Stimulated activated CD4-positive, alpha-beta T cell treated with anti-CD3 and anti-CD28 coated beads, Interleukin-2, amount 100 ng/mL, for 24 hours (primary cell): ENCODE results near the gene SLC30A3.
A peak's percentile ranks its signal among the peaks of the same experiment; 100 is the strongest.
"Not testable (repeated sequence)": the region's sequence is repeated elsewhere in the genome, so short reads cannot be mapped to it uniquely, and the experiment has no call there.

Experiments
- DNase-seq, 2 donors: peaks; one replicate each; pipeline ENCODE4 v3.0.0-alpha.2; 2020

Gene SLC30A3, protein sequence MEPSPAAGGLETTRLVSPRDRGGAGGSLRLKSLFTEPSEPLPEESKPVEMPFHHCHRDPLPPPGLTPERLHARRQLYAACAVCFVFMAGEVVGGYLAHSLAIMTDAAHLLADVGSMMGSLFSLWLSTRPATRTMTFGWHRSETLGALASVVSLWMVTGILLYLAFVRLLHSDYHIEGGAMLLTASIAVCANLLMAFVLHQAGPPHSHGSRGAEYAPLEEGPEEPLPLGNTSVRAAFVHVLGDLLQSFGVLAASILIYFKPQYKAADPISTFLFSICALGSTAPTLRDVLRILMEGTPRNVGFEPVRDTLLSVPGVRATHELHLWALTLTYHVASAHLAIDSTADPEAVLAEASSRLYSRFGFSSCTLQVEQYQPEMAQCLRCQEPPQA

DNA sequence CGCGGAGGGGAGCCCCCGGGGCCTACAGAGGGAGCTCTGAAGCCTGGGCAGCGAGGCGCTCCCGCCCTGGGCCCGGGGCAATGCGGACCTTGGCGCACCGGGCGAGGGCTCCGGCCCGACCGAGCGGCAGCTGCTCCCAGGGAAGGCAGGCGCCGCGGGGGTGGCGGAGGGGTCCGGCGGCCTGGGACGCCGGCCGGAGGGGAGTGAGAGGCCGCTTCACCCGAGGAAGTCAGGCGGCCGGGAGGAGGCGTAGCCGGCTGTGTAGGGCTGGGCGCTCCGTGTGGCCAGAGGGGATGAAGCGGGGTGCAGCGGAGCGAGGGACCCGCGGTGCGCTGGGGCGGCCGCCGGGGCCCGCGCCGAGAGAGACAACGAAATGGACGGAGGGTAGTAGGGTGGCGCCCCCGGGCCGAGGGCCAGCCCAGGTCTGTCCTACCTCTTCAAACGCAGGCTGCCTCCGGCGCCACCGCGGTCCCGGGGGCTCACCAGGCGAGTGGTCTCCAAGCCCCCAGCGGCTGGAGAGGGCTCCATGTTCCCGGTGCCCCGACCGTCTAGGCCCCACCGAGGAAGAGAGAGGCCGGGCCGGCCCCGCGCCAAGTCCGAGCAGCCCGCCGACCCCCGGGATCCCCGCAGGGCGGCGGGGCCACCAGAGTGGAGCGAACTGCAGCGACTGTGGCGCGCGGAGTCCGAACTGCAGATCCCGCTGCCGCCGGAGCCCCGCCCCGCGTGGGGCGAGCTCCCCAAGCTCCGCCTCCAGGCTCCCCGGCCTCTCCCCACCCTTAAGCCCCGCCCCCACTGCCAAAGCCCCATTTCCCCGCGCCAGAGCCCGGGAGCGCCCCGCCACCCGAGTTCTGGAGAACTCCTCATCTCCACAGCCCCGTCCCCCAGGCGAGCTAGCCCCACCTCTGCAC lies at the start of gene SLC30A3:
Gene SLC30A3 (minus strand): TSS at position 669 of the 908 bp plus-strand sequence. CDS start 141 bp downstream, at position 528.
- DNase-seq: peak; percentile 71 to 85

DNA sequence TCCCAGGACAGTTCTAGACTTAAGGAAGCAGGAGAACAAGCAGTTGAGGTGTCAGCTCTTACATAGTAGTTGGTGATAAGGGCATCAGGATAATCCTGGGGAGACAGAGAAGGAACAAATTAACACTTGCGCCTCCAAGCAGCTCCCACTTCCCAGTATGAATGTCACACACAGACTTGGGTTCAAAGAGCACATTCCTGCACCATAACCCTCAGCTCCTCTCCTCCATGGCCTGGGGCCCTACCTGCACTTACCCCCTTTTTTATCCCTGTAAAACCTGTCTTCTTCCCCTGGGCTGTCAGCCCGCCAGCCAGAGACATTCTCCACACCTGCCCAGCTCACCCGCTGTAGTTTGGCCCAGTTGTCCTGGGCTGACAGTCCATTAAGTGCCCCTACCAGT lies 49.3 kb upstream of the SLC30A3 start:
- DNase-seq: no peak

DNA sequence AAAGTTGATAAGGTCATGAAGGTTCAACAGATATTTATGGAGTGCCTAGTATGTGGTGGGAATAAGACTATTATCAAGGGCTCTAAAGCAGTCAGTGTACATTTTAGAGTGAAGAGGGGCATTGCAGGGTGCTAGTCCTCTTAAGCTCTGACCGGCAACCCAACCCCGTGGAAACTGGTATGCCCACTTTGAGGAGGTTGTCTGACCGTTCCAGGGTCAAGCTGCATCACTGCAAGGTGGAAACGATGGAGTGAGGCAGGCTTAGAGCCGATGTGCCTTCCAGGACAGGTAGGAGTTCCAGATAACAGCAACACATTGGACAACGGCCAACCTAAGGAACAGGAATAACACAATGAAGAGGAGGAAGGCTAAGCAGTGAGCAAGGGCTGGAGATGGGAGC lies 46.8 kb upstream of the SLC30A3 start:
- no peak for DNase-seq

DNA sequence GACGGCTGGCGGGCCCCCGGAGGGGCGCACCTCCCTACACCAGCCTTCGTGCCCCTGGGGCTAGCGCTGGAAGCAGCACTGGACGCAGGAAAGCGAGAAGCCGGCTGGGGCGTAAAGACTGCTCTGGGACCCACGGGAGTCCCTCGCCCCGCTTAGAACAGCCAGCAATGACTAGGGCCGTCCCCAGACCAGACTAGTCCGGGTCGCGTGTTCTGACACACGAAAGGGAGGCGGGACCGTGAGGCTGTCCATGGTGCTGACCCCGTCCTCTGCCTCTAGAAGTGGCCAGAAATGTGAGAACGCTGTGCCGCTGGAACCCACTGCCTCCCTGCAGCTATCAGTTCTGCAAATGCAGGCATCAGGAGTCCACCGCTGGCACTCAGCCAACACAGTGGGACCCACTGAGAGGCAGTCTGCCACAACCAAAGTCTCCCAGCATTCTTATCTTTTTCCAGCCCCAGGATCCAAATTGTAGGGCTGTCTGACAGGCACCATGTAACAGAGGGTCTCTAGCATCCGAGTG lies 45.6 kb upstream of the SLC30A3 start, which contains the start of gene UCN:
Gene UCN (minus strand): TSS at position 87 of the 523 bp plus-strand sequence. CDS start 550 bp downstream, outside the sequence.
- no peak for DNase-seq

DNA sequence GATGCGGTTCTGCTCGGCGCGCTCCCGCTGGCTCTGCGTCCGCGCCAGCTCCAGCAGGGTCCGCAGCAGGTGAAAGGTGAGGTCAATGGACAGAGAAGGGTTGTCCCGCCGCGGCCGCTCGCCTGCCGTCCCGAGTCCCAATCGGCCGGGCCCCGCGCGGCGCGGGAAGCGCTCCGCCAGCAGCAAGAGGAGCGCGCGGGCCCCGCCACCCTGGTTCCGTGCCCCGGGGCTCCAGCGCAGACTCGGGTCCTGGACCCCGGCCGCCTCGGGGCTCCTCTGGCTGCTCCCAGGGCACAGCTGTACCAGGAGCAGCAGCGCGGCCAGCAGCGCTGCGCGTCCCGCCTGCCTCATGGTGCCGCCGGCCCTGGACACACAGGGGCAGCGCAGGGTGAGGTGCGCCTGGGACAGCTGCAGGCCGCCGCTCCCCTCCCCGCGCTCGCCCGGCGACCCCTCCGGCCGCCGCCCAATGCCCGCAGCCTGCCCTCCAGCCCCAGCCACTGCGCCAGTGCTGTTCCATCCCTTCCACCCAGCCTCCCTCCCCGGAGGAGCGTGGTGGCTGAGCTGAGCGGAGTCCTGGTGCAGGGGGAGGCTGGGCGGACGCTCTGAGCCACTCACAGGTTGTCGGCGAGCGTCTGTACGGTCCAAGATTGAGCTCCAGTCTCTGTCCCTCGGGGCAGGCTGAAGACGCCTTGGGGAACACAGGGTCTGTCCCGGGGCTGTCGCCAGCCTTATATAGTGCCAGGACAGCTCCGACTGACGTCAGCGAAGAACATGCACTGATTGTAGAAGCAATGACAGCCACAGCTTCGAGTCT lies 44.9 kb upstream of the SLC30A3 start:
- no peak for DNase-seq

DNA sequence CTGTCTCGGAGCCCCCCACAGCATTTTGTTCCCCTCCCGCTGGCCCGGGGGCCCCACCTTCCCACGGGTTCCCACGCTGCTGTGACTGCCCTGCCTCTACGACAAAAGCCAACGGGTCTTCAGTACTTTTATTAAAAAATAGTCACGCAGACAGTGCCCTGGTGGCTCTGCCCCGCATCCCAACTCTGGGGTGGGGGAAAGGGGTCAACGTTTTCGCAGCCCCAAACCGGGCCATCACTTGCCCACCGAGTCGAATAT lies 44.4 kb upstream of the SLC30A3 start:
- no peak for DNase-seq

DNA sequence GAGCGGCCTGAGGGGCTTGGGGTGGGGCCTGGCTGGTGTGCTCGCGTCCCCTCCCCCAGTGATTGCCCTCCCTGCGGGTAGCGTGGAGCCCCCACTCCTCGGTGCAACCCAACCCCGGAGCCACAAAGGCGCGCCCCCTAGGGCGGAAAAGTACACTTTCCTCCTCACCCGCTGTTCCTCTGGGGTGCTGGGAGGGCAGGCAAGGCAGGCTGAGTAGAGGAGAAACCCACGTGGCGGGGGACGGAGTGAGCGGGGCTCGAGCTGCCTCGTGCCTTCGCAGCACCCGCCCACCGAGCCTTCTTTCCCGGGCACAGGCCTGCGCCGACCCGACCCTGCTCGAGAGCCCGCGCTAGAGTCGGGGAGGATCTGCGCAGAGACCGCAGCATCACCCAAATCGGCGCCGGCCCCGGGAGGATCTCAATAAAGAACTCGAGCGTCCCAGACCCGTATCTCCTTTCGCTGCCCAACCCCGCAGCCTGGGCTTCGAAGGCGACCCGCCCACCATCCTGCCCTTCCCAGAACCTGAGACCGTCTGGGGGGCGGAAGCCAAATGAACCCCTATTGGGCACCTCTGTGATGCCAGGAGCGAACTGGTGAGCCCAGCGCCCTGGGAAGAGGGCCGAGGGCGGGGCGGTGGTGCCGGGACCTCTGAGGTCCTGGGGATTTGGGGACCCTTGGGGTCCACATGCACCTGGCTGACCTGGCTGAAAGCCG lies 43.9 kb upstream of the SLC30A3 start:
- peak; percentile 46 to 49 for DNase-seq

DNA sequence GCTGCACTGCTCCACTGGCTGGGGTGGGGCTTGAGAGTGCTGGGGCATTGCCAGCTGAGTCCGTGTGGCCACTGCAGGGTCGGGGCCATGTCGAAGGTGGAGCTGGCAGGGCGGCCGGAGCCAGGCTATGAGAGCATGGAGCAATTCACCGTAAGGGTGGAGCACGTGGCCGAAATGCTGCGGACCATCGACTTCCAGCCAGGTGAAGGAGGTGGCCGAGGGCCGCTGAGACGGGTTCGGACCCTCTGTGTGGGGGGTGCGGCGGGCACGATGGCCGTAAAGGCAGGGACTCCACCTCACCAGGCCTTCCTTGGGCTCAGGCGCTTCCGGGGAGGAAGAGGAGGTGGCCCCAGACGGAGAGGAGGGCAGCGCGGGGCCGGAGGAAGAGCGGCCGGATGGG lies 43.3 kb upstream of the SLC30A3 start:
- no peak for DNase-seq

DNA sequence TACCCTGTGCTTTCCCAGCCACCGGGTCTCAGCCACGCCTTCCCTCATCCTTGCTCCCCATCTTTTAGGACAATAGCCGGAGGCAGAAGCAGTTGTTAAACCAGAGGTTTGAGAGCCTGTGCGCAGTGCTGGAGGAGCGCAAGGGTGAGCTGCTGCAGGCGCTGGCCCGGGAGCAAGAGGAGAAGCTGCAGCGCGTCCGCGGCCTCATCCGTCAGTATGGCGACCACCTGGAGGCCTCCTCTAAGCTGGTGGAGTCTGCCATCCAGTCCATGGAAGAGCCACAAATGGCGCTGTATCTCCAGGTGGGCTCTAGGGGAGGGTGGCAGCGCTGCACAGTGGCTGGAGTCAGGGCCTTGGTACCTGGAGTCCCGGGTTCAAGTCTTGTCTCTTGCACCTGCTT lies 42.7 kb upstream of the SLC30A3 start:
- DNase-seq: no peak

DNA sequence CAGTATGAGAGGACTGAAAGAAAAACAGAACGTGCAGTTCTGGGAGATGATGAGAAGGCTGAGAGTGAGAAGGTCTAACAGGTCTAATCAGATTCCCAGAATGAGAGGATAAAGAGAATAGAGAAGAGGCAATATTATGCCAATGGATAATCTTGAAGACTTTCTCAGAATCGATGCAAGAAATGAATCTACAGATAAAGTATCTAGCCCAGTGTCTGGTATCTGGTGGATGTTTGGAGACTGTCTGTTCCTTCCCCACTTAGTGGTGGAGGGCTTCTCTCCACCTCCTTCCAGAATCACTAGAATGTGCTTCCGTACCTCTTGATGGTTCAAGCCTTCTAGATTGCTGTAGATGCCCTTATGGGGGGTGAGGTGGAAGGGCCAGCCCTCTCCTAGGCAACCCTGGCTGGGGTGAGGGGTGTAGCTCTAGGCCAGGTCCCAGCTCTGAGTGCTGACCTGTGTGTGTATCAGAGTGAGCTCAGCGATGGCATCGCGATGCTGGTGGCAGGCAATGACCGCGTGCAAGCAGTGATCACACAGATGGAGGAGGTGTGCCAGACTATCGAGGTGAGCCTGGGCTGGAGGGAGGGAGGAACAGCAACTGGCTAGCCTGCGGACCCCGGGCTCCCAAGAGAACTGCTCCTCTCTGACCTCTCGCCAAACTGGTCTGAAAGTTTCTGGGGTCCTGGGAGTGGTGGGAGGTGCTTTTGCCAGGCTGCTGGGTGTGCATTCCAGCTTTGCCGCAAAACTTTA lies 41.8 kb upstream of the SLC30A3 start:
- DNase-seq: no peak

DNA sequence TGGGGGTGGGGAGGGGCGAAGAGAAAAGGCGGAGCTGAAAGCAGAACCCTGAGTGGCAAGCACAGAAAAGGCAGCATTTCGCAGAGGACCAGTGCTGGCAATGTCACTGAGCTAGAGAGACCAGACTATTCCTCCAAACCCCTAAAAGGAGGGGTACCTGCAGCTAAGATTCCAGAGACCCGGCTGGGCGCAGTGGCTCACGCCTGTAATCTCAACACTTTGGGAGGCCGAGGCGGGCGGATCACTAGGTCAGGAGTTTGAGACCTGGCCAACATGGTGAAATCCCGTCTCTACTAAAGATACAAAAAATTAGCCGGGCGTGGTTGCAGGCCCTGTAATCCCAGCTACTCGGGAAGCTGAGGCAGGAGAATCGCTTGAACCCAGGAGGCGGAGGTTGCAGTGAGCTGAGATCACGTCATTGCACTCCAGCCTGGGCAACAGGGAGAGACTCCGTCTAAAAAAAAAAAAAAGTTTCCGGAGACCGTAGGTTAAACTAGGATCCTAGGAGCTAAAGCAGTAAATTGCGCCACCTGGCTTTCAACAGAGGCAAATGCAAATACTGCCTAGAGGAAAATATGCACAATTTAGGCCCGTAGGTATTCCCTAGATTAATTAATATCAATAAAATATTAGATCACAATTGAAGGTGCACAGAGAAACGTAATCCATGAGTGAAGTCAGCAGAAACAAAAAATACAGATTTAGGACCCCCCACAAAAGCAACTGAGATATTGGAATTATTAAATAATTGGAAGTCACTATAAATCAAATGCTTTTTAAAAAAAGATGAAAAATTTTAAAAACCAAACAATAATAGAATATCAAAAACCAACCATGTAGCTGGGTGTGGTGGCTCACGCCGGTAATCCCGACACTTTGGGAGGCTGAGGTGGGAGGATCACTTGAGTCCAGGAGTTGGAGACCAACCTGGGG lies 40.5 kb upstream of the SLC30A3 start:
- DNase-seq: peak; percentile 31 to 46

DNA sequence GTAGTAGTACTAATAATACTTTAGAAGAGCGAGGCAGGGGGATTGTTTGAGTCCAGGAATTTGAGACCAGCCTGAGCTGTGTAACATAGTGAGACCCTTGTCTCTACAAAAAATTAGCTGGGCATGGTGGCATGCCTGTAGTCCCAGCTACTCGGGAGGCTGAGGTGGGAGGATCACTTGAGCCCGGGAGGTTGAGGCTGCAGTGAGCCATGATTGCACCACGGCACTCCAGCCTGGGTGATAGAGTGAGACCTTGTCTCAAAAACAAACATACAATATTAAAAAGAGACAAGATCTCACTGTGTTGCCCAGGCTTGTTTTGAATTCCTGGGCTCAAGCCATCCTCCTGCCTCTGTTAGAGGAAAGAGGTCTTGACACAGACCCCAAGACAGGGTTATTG lies 37.8 kb upstream of the SLC30A3 start:
- not testable (repeated sequence) for DNase-seq

DNA sequence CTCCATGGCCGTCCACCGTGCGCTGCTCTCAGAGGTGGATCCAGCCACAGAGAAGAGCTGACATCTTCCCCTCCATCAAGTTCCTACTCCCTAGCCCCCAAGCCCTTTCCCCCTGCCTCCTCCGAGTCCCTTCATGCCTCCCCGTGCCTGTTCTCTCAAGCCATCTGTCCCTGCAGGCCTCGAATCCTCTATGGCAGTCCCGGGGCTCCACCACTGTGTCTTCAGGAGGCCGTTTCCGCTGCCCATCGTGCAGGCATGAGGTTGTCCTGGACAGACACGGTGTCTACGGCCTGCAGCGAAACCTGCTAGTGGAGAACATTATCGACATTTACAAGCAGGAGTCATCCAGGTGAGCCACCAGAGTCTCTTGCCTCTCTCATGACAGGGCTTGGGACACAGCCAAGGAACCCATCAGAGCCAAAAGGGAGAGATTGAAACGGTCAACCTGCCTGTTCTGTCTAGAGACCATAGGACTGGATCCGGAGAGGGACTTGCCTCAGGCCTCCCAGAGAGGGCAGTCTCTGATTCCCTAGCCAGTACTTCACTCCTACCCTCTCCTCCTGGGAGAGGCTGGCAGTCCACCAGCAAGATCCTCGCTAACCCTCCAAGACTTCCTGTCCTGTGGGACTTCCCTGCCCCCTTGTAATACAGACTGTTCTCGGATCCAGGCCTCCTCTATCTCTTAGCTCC lies 35.7 kb upstream of the SLC30A3 start:
- DNase-seq: no peak

DNA sequence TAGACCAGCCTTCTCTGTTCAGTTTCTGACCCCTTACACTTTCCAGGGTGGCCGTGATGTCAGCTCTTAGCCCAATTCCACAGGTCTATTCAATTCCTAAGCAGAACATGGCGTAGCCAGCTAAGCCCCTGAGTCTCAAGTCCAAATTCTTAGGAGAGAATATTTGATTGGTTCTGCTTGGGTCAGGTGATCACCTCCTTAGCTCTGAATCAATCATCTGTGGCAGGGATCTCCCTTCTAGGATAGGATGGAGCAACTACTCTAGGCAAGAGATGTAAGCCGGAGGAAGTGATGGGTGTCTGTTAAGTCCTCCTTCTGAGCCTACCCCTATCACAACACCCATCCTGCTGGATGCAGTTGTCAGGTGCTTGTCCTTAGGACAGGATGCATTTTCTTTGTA lies 34.3 kb upstream of the SLC30A3 start:
- DNase-seq: no peak

DNA sequence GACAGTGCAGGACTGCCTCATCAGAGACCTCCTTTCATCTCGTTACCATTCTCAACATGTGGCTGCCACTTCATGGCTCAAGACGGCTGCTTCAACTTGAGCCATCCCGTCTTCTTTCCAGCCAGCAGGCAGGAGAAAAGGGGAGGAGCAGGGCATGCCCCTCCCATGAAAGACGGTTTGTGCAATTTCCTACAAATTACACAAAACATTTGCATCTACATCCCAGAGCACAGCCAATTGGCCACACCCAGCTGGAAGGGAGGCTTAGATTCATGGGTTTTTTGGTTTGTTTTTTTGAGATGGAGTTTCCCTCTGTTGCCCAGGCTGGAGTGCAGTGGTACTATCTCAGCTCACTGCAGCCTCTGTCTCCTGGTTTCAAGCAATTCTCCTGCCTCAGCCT lies 33.6 kb upstream of the SLC30A3 start:
- no peak for DNase-seq

DNA sequence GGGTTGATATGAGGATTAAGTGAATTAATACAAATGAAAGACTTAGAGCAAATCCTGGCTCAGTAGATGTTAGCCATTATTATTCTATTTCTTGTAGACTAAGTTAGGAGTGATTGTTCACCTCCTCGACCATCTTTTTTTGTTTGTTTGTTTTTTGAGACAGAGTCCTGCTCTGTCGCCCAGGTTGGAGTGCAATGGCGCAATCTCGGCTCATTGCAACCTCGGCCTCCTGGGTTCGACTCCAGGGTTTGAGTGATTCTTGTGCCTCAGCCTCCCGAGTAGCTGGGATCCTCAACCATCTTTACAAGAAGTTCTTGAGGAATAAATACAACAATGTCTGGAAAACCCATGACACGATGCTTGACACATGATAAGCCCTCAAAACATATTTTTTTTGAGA lies 32.1 kb upstream of the SLC30A3 start:
- no peak for DNase-seq

DNA sequence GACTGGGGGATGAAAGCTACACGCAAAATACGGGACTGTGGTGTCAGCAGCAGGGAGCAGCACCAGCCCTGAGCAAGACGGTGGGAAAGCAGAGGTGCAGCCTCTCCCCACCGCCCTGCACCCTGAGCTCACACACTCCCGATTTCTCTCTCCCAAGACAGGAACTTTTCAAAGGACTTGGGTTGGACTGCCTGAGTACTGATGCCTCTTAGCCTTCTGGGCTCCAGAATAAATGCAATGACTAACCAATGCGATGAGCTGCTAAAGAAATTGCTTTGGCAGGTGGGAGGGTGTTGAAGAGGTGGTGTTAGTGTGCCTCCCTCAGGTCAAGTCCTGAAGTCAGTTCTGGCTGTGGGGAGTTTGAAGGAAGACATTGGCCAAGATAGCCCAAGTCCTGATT lies 29.0 kb upstream of the SLC30A3 start:
- no peak for DNase-seq

DNA sequence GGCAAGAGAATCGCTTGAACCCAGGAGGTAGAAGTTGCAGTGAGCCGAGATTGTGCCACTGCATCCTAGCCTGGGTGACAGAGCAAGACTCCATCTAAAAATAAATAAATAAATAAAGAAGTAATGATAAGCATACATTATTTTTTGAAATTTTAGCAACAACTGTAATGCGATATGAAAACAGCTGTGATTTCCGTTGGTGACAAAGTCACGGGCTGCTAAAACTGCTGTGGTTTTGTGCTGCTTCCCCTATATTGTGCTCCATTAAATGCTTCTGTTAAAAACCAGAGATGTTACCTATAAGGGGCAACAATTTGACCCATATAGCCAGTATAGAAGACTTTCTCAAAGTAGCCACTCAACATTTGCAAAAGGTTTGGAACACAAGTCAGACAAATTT lies 27.7 kb upstream of the SLC30A3 start:
- DNase-seq: no peak

DNA sequence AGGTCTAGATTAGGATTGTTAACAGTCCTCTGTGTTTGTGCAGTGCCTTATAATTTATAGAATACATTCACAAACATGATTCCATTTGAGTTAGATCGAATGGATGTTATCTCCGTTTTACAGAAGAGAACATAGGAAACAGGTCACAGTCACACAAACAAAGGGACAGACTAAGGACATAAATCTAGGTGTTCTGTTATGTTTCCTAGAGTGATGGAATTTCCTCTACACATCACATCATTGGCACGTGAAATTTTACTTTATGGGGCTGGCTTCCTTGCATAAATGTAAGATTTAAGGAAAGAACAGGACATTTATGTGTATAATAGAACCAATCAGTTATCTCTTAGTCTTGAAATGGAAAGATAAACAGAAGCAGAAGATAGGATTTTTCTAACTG lies 25.8 kb upstream of the SLC30A3 start:
- DNase-seq: no peak

DNA sequence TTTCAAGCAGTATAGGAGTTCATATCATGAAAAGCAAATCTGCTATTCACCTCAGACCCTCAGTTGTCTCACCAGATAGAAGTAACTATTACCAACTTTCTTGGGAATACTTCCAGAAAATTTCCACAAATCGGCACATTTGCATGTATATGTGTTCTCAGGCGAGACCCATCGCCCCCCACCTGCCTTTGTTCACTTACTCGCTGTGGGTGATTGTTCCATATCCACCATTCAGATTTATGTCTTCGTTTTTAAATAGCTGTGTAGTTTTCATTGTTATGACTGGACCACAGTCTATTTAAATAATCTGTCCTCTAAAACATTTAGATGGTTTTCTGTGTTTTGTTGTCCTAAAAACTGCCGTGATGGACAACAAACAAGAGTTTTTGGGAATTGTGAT lies 22.6 kb upstream of the SLC30A3 start:
- DNase-seq: no peak
